ACC112 (cell line): ENCODE results near the gene HSD11B1L.
"Not testable (repeated sequence)": the region's sequence is repeated elsewhere in the genome, so short reads cannot be mapped to it uniquely, and the experiment has no call there.

ENCODE experiments used
- H2AFZ ChIP-seq: fragments of 200-600 bp; sonication (generic); one replicate; pipeline ENCODE4 v1.6.0; 2017; ENCODE audit warnings: antibody characterized with exemption, low read length; ENCODE audit not compliant: unreplicated experiment
- H3K27ac ChIP-seq: fragments of 200-600 bp; sonication (generic); 2 replicates; pipeline ENCODE4 v1.5.1; 2014; ENCODE audit warnings: low read depth, mild to moderate bottlenecking, antibody characterized with exemption, low read length, moderate library complexity
- H3K27me3 ChIP-seq: fragments of 200-600 bp; sonication (generic); 2 replicates; pipeline ENCODE4 v1.6.1; 2014; ENCODE audit warnings: mild to moderate bottlenecking, antibody characterized with exemption, low read length, moderate library complexity, mixed read lengths; ENCODE audit not compliant: insufficient read depth
- H3K36me3 ChIP-seq: fragments of 200-600 bp; sonication (generic); 2 replicates; pipeline ENCODE4 v1.6.1; 2016; ENCODE audit warnings: mild to moderate bottlenecking, antibody characterized with exemption, low read length, moderate library complexity, mixed read lengths; ENCODE audit not compliant: insufficient read depth
- H3K4me1 ChIP-seq: fragments of 200-600 bp; sonication (generic); one replicate; pipeline ENCODE4 v1.6.1; 2016; ENCODE audit warnings: low read length, mixed read lengths; ENCODE audit not compliant: insufficient read depth, unreplicated experiment, control insufficient read depth
- H3K4me3 ChIP-seq: fragments of 200-600 bp; sonication (generic); 2 replicates; pipeline ENCODE4 v1.5.1; 2014; ENCODE audit warnings: mild to moderate bottlenecking, low read depth, low read length
- H3K79me2 ChIP-seq: fragments of 200-600 bp; sonication (generic); one replicate; pipeline ENCODE4 v1.6.0; 2016; ENCODE audit warnings: low read length; ENCODE audit not compliant: control insufficient read depth, unreplicated experiment, insufficient read depth

Gene HSD11B1L

DNA sequence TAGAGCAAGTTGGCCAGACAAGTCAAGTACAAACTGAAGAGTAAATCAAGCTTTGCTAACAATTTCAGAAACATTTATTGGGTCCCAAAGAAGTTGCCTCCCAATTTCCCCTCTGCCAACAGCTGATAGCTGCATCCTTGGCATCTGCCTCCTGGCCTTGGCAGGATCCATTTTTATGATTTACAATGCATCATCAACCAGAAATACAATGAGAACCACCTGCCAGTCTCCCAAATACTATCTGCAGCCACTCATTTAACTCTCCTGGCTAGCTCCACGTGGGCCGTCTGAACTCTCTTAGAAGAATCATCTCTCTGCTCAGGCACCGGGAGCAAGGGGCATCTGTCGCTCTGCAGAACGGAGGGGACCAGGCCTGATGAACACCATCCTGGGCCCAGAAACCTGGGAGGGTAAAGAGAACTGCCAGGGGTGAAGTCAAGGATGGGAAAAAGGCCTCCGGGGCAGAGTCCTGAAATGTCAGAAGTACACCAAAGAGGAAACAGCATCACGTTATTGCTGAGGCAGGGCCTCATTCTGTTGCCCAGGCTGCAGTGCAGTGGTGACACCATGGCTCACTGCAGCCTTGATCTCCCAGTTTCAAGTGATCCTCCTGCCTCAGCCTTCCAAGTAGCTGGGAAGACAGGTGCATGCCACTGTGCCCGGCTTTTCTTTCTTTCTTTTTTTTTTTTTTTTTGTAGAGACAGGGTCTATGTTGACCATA is 36.5 kb downstream of the HSD11B1L start:
- peak overlapping the region; percentile 91; the same call in 1 of the 2 replicates for H3K27ac ChIP-seq
- no peaks in the 10 kb centered on the region for H3K27me3 ChIP-seq

DNA sequence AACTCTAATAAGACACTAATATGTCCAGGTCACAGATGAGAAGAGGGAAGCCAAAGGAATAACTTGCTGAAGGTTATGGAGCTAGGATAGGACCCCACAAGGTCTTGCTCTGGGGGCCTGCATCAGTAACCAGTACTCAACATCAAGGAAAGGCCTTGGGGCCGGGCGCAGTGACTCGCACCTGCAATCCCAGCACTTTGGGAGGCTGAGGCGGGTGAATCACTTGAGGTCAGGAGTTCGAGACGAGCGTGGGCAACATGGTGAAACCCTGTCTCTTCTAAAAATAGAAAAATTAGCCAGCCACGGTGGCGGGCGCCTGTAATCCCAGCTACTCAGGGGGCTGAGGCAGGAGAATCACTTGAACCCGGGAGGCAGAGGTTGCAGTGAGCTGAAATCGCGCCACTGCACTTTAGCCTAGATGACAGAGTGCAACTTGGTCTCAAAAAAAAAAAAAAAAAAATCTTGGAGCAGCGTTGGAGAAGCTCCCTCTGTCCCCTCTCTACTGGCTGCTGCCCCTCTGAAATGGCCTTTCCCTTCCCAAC is 37.3 kb downstream of the HSD11B1L start:
- H3K27me3 ChIP-seq = no peaks in the 10 kb centered on the region
- peaks cover 53% of the 10 kb centered on the region for H3K79me2 ChIP-seq
- peak overlapping the region; percentile 91 for H3K27ac ChIP-seq
- H2AFZ ChIP-seq = no peak overlapping the region
- peak overlapping the region; percentile 91 for H3K4me3 ChIP-seq
- no peaks in the 10 kb centered on the region; the same call in 1 of the 2 replicates for H3K36me3 ChIP-seq
- peaks cover 10% of the 10 kb centered on the region for H3K4me1 ChIP-seq

More for the DNA sequence above, 36.5 kb downstream of the HSD11B1L start:
- Histone ChIP-seq H3K4me1 (peaks cover 10% of the 10 kb centered on the region), H3K79me2 (peaks cover 53% of the 10 kb centered on the region), H3K36me3 (no peaks in the 10 kb centered on the region; the same call in 1 of the 2 replicates), H2AFZ (no peak overlapping the region), H3K4me3 (peak overlapping the region; percentile 91; the same call in 1 of the 2 replicates)

- peaks cover 10% of the 10 kb centered on the region for H3K4me1 ChIP-seq
- no peak overlapping the region for H2AFZ ChIP-seq
- H3K79me2 ChIP-seq = peaks cover 53% of the 10 kb centered on the region
- no peaks in the 10 kb centered on the region for H3K27me3 ChIP-seq
- H3K36me3 ChIP-seq = no peaks in the 10 kb centered on the region; the same call in 1 of the 2 replicates
- peak overlapping the region; percentile 91 for H3K27ac ChIP-seq
- peak overlapping the region; percentile 91 for H3K4me3 ChIP-seq
Observed at GRCh38 chr19:5718579-5719273, 37.9 kb downstream of the HSD11B1L start.

DNA sequence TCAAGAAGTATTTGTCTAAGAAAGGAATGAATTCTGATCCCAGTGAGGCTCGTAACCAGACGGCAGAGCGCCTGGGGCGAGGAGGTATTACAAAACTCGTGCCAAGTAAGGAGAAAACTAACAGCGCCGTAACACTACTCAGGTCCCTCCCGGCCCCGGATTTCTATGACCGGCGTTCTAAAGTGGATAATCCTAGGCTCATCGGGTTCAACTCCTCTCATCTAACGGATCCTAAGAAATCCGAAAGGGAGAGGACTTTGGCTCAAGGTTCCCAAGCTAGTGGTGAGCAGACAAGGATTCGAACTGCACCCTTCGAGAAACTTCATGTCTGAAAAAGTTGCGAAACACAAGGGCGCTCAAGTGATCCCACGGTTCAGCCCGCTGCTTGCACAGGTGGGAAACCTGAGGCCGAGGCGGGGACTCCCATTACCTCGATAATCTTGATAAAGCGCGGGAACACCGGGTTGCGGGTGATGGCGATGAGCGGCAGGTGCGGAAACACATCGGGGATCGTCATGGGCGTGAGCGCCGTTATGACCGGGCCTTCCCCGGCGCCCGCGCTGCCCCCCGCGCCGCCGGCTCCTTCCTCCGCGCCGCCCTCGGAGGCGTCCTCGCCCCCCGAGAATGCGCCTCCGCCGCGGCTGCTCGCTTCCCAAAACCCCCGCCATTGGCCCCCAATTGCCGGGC is 38.6 kb downstream of the HSD11B1L start:
- H3K79me2 ChIP-seq = peaks cover 48% of the 10 kb centered on the region
- H3K27me3 ChIP-seq = no peaks in the 10 kb centered on the region
- H3K4me3 ChIP-seq = peak overlapping the region; percentile 91
- H3K4me1 ChIP-seq = peaks cover 10% of the 10 kb centered on the region
- H3K27ac ChIP-seq = peak overlapping the region; percentile 91
- no peak overlapping the region for H2AFZ ChIP-seq
- no peaks in the 10 kb centered on the region for H3K36me3 ChIP-seq

GRCh38 chr19:5719961-5720790 is 39.3 kb downstream of the HSD11B1L start, which contains the start of the genes CATSPERD and LONP1:
Gene CATSPERD, plus strand, starts transcription at chr19:5720637. Its CDS starts 101 bp downstream, at chr19:5720738.
Gene LONP1, minus strand, starts transcription at chr19:5720146. Its CDS starts 14 bp downstream, at chr19:5720132.
- peak within 1 kb of the TSS; percentile 91 for H3K4me3 ChIP-seq
- H3K27ac ChIP-seq = peak within 1 kb of the TSS; percentile 91
- H3K27me3 ChIP-seq = no peaks in the 10 kb centered on the region
- peak within 1 kb of the TSS; percentile 93 for H2AFZ ChIP-seq
- no peaks in the 10 kb centered on the region for H3K36me3 ChIP-seq
- peaks cover 10% of the 10 kb centered on the region for H3K4me1 ChIP-seq
- peaks cover 42% of the 10 kb centered on the region for H3K79me2 ChIP-seq

- no peak overlapping the region for H3K27ac ChIP-seq
- no peak overlapping the region for H2AFZ ChIP-seq
- H3K79me2 ChIP-seq = no peaks in the 10 kb centered on the region
- no peaks in the 10 kb centered on the region for H3K36me3 ChIP-seq
- no peaks in the 10 kb centered on the region for H3K4me1 ChIP-seq
- H3K27me3 ChIP-seq = no peaks in the 10 kb centered on the region
- H3K4me3 ChIP-seq = no peak overlapping the region
Observed at GRCh38 chr19:5727453-5728050, 46.7 kb downstream of the HSD11B1L start.

- not testable (repeated sequence) for H3K79me2 ChIP-seq, H2AFZ ChIP-seq, H3K4me3 ChIP-seq, H3K27me3 ChIP-seq, H3K36me3 ChIP-seq, H3K4me1 ChIP-seq, H3K27ac ChIP-seq
Observed at GRCh38 chr19:5733172-5733571, 52.3 kb downstream of the HSD11B1L start.
